IMR-90 (cell line): Measurements from ENCODE around the gene LINGO1. TPM values are rescaled to one million over a fixed set of nuclear protein-coding genes. Genes with fewer than 3 reads are reported as not detected.

Source experiments
- ATAC-seq: fragments of 200-7000 bp; cut with Tn5 transposase; 2 replicates; pipeline ENCODE4 v1.9.1; 2020; ENCODE audit warnings: low read depth, mild to moderate bottlenecking, moderate library complexity
- BruUV-seq: library from RNA; stranded (reverse); fragments of 400-500 nt; replicated peaks from 2 replicates; lab custom pipeline; 2021; lab: Mats Ljungman, UMichigan
- CTCF ChIA-PET: fragments of 300-600 bp; formaldehyde crosslinking; extraction: SDS; loops from one replicate; lab custom pipeline; 2021; ENCODE audit warnings: antibody characterized with exemption; lab: Yijun Ruan, JAX
- POLR2A ChIA-PET: fragments of 300-600 bp; sonication (Branson Sonifier 250); formaldehyde crosslinking; loops from one replicate; lab custom pipeline; 2022; ENCODE audit warnings: antibody characterized with exemption; ENCODE audit not compliant: unreplicated experiment; lab: Charles Lee
- DNase-seq: peaks from one replicate; pipeline ENCODE4 v3.0.0; 2013
- H2AFZ ChIP-seq: replicated peaks from 2 replicates; pipeline ENCODE3; 2013; ENCODE audit warnings: low read length, mild to moderate bottlenecking; ENCODE audit not compliant: poor library complexity
- H2AK5ac ChIP-seq: 2 replicates; pipeline ENCODE4 v1.6.1; 2013; ENCODE audit warnings: low read depth, low read length, inconsistent platforms
- H2AK9ac ChIP-seq: replicated peaks from 2 replicates; pipeline ENCODE3; 2013; ENCODE audit warnings: mild to moderate bottlenecking, low read depth, low read length, moderate library complexity; ENCODE audit not compliant: poor library complexity
- H2BK120ac ChIP-seq: 2 replicates; pipeline ENCODE4 v1.6.1; 2013; ENCODE audit warnings: low read depth, low read length, inconsistent platforms
- H2BK15ac ChIP-seq: 3 replicates; pipeline ENCODE4 v1.6.1; 2013; ENCODE audit warnings: low read depth, low read length, inconsistent platforms
- H2BK20ac ChIP-seq: 2 replicates; pipeline ENCODE4 v1.6.1; 2013; ENCODE audit warnings: low read depth, mild to moderate bottlenecking, inconsistent platforms, low read length, moderate library complexity
- H2BK5ac ChIP-seq: 2 replicates; pipeline ENCODE4 v1.6.1; 2013; ENCODE audit warnings: mild to moderate bottlenecking, low read depth, low read length, inconsistent platforms; ENCODE audit not compliant: poor library complexity, severe bottlenecking
- H3K14ac ChIP-seq: replicated peaks from 2 replicates; pipeline ENCODE4 v1.6.1; 2013; ENCODE audit warnings: low read depth, low read length, inconsistent platforms
- H3K18ac ChIP-seq: 2 replicates; pipeline ENCODE4 v1.6.1; 2013; ENCODE audit warnings: low read depth, low read length, control low read depth
- H3K23ac ChIP-seq: 2 replicates; pipeline ENCODE4 v1.6.1; 2013; ENCODE audit warnings: low read depth, low read length, inconsistent platforms
- H3K27ac ChIP-seq: 2 replicates; pipeline ENCODE4 v1.5.1; 2013; ENCODE audit warnings: mild to moderate bottlenecking, control low read depth, low read length; ENCODE audit not compliant: insufficient read depth
- H3K27me3 ChIP-seq: 2 replicates; pipeline ENCODE4 v1.6.1; 2013; ENCODE audit warnings: low read length; ENCODE audit not compliant: control insufficient read depth, insufficient read depth
- H3K36me3 ChIP-seq: 2 replicates; pipeline ENCODE4 v1.6.1; 2013; ENCODE audit warnings: low read length, mixed read lengths; ENCODE audit not compliant: control insufficient read depth, insufficient read depth
- H3K4ac ChIP-seq: 2 replicates; pipeline ENCODE4 v1.6.1; 2013; ENCODE audit warnings: low read depth, low read length, inconsistent platforms
- H3K4me1 ChIP-seq: 2 replicates; pipeline ENCODE4 v1.6.1; 2013; ENCODE audit warnings: low read length, mixed read lengths; ENCODE audit not compliant: control insufficient read depth, insufficient read depth
- H3K4me2 ChIP-seq: 2 replicates; pipeline ENCODE4 v1.6.1; 2013; ENCODE audit warnings: low read depth, mild to moderate bottlenecking, control low read depth, low read length, moderate library complexity
- H3K4me3 ChIP-seq: 2 replicates; pipeline ENCODE4 v1.5.1; 2013; ENCODE audit warnings: low read depth, mild to moderate bottlenecking, control low read depth, low read length, moderate library complexity; ENCODE audit not compliant: insufficient read depth
- H3K56ac ChIP-seq: 2 replicates; pipeline ENCODE4 v1.6.1; 2013; ENCODE audit warnings: low read length, inconsistent platforms; ENCODE audit not compliant: insufficient read depth; ENCODE audit errors: extremely low read depth
- H3K79me1 ChIP-seq, 2 experiments: 2 replicates each; pipeline ENCODE4 v1.6.1; 2013; ENCODE audit warnings: low read length in 2 of 2, inconsistent platforms in 1 of 2, low read depth in 1 of 2
- H3K9ac ChIP-seq: 2 replicates; pipeline ENCODE4 v1.6.1; 2013; ENCODE audit warnings: low read depth, low read length, control low read depth
- H3K9me1 ChIP-seq: 2 replicates; pipeline ENCODE4 v1.6.1; 2013; ENCODE audit warnings: low read length, inconsistent platforms; ENCODE audit not compliant: insufficient read depth
- H3K9me3 ChIP-seq: 2 replicates; pipeline ENCODE4 v1.6.1; 2013; ENCODE audit warnings: low read length; ENCODE audit not compliant: control insufficient read depth, insufficient read depth
- H4K20me1 ChIP-seq: 2 replicates; pipeline ENCODE4 v1.6.1; 2013; ENCODE audit warnings: low read length, inconsistent platforms; ENCODE audit not compliant: insufficient read depth
- H4K5ac ChIP-seq: 2 replicates; pipeline ENCODE4 v1.6.1; 2013; ENCODE audit warnings: mild to moderate bottlenecking, low read depth, low read length, control low read depth
- H4K8ac ChIP-seq, 2 experiments: 2 replicates each; pipeline ENCODE4 v1.6.1; 2013; ENCODE audit warnings: low read depth in 2 of 2, low read length in 2 of 2, control low read depth in 1 of 2, inconsistent platforms in 1 of 2
- H4K91ac ChIP-seq: 2 replicates; pipeline ENCODE4 v1.6.1; 2013; ENCODE audit warnings: low read depth, low read length, inconsistent platforms; ENCODE audit not compliant: insufficient read depth
- FOS ChIP-seq: fragments of 150-350 bp; IDR thresholded peaks from 2 replicates; pipeline ENCODE4 v1.6.1; 2016; ENCODE audit warnings: low read depth, low read length
- POLR2A ChIP-seq: IDR thresholded peaks from 2 replicates; pipeline ENCODE4 v1.6.1; 2012; ENCODE audit warnings: mild to moderate bottlenecking, low read depth, low read length
- RCOR1 ChIP-seq: IDR thresholded peaks from 2 replicates; pipeline ENCODE4 v1.6.1; 2012; ENCODE audit warnings: mild to moderate bottlenecking, low read length, improper control_type of control experiment; ENCODE audit not compliant: insufficient replicate concordance
- WGBS, 2 experiments: methylation state at CpG; one replicate each; pipeline versions ENCODE4 v1.1.5 to v1.1.7; 2013; ENCODE audit warnings: missing lambda C conversion rate in 2 of 2; ENCODE audit not compliant: insufficient read length in 1 of 2; ENCODE audit errors: extremely low coverage in 2 of 2; 5-methylcytosine and 5-hydroxymethylcytosine counted together
- dilution Hi-C: fragments of 300-500 bp; cut with HindIII; formaldehyde crosslinking; loops from one replicate; pipeline ENCODE4 v1.14.3; 2018; ENCODE audit warnings: low sequenced_read_pairs; ENCODE audit not compliant: unreplicated experiment
- in situ Hi-C: fragments of 300-500 bp; cut with MboI; formaldehyde crosslinking; loops from 3 replicates; pipeline ENCODE4 v1.14.3; 2019; ENCODE audit warnings: low sequenced_read_pairs, inconsistent platforms, mixed read lengths
- intact Hi-C: fragments of 100-400 bp; cut with micrococcal nuclease; formaldehyde crosslinking; loops from 2 replicates; pipeline ENCODE4 v1.10.0; 2022
- polyA plus RNA-seq, 3 experiments: library from polyadenylated mRNA; depleted of rRNA; stranded (reverse); fragments of >200 nt; gene quantifications; 2 replicates each; pipeline ENCODE4 v1.2.3, GENCODE V29; 2012; ENCODE audit warnings: low replicate concordance in 1 of 3
- total RNA-seq: library from RNA; depleted of rRNA; stranded (reverse); fragments of >200 nt; gene quantifications from 2 replicates; pipeline ENCODE4 v1.2.3, GENCODE V29; 2012

Gene LINGO1
- total and polyA plus RNA-seq, 2 of the 4 experiments (the other 2 are of a cell fraction), result 0.05 TPM; not detected in 1

- no peak overlapping the region for H4K5ac ChIP-seq
- POLR2A ChIA-PET, result no interaction called here
- no peak for DNase-seq
- no peaks in the 10 kb centered on the region for H3K36me3 ChIP-seq
- no peak overlapping the region for H3K4me3 ChIP-seq
- no peak overlapping the region for H2BK120ac ChIP-seq
- no peak overlapping the region for H3K9ac ChIP-seq
- 0 out of 2 replicates have a peak, but pooled peaks cover 5% of the 10 kb centered on the region for H3K4me1 ChIP-seq
- no peaks in the 10 kb centered on the region for H3K9me1 ChIP-seq
- no peak overlapping the region for H2BK5ac ChIP-seq
- H3K14ac ChIP-seq, result no peak overlapping the region
- ATAC-seq, result no peak
- no peak overlapping the region for H2AK5ac ChIP-seq
- H3K23ac ChIP-seq, result no peak overlapping the region
- no peak overlapping the region for H4K8ac ChIP-seq
- BruUV-seq, result no TSS peak
- H4K91ac ChIP-seq, result no peak overlapping the region
- H3K56ac ChIP-seq, result no peak overlapping the region
- dilution Hi-C loops, result no loop called here
- in situ Hi-C loops, result no loop called here
- H3K18ac ChIP-seq, result no peak overlapping the region
- no peak overlapping the region for H2AFZ ChIP-seq
- H3K4me2 ChIP-seq, result no peak overlapping the region
- H2BK15ac ChIP-seq, result no peak overlapping the region
- H3K4ac ChIP-seq, result no peak overlapping the region
- CTCF ChIA-PET, result no interaction called here
- H3K27me3 ChIP-seq, result peaks cover 11% of the 10 kb centered on the region; the same call in 1 of the 2 replicates
- TF ChIP-seq FOS (no peak), RCOR1 (no peak), POLR2A (no peak)
- no peaks in the 10 kb centered on the region for H4K20me1 ChIP-seq
- intact Hi-C loops, result no loop called here
- no peak overlapping the region for H3K27ac ChIP-seq
- no peak overlapping the region for H2BK20ac ChIP-seq
- no peak overlapping the region for H2AK9ac ChIP-seq
- no peaks in the 10 kb centered on the region for H3K9me3 ChIP-seq
- H3K79me1 ChIP-seq, result no peaks in the 10 kb centered on the region
- no CpG with 5 or more reads among the region's 1 CpG for WGBS, 2 experiments
Measured at GRCh38 chr15:77602800-77603199, 29.9 kb downstream of the LINGO1 start.
